Measurements from ENCODE around the gene RND1.

GRCh38 chr12:48813465-48814261, 52.0 kb downstream of the RND1 start:
- no peak for TF ChIP-seq CTCF (IDR thresholded peaks at IDR 0.05)
- TF ChIP-seq POLR2AphosphoS5 (IDR thresholded peaks at IDR 0.05) = no peak
